ENCODE results near the gene SCG2. TPM values are rescaled to one million over a fixed set of nuclear protein-coding genes. Genes with fewer than 3 reads are reported as not detected.
A peak's percentile ranks its signal among the peaks of the same experiment; 100 is the strongest.

SCG2 gene
- total and polyA plus RNA-seq, 2 experiments from 2014 or later: 14.2 to 23.0 TPM

DNA sequence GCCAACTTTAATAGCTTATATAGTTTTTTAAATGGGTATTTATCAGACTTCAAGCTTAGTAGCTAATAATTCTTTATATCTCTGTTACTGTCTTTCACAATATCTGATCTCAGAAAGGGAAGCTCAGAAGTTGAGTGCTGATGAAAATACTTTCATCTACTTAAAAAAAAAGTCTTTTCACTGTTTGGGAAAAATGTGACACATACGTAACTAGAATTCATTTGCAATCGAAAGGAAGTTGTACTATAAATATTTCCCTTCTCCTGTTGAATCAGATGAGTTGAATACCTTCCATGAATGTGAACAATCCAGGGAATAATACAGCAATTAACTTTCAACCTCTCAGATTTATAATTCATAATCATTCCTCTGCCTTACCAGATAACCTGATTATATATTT, 811 bp upstream of the SCG2 start:
- TF ChIP-seq EZH2phosphoT487 (IDR thresholded peaks at IDR 0.05; ENCODE audit: low read depth, severe bottlenecking, unreplicated experiment) (no peak), EZH2 (IDR thresholded peaks at IDR 0.05; ENCODE audit: borderline replicate concordance) (no peak)
- TF ChIP-seq, protein P1, sequence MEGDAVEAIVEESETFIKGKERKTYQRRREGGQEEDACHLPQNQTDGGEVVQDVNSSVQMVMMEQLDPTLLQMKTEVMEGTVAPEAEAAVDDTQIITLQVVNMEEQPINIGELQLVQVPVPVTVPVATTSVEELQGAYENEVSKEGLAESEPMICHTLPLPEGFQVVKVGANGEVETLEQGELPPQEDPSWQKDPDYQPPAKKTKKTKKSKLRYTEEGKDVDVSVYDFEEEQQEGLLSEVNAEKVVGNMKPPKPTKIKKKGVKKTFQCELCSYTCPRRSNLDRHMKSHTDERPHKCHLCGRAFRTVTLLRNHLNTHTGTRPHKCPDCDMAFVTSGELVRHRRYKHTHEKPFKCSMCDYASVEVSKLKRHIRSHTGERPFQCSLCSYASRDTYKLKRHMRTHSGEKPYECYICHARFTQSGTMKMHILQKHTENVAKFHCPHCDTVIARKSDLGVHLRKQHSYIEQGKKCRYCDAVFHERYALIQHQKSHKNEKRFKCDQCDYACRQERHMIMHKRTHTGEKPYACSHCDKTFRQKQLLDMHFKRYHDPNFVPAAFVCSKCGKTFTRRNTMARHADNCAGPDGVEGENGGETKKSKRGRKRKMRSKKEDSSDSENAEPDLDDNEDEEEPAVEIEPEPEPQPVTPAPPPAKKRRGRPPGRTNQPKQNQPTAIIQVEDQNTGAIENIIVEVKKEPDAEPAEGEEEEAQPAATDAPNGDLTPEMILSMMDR (IDR thresholded peaks at IDR 0.05; ENCODE audit: poor library complexity): no peak
- Histone ChIP-seq H3K4me2 (no peak overlapping the region), H3K9me2 (replicated peaks; ENCODE audit: insufficient read depth) (no peaks in the 10 kb centered on the region), H2AFZ (no peak overlapping the region), H3K27me3 (no peaks in the 10 kb centered on the region), H3K79me2 (no peaks in the 10 kb centered on the region), H4K20me1 (ENCODE audit: insufficient read depth, poor library complexity, severe bottlenecking) (no peaks in the 10 kb centered on the region), H3K9me3 (ENCODE audit: low read depth) (no peaks in the 10 kb centered on the region), H3K4me1 (ENCODE audit: insufficient read depth) (no peaks in the 10 kb centered on the region), H3K36me3 (replicated peaks; ENCODE audit: insufficient read depth, low read depth) (no peaks in the 10 kb centered on the region), H3K27ac (no peak overlapping the region), H3K4me3 (no peak overlapping the region)
- no peak for DNase-seq (ENCODE audit: low spot score)
- WGBS (ENCODE audit: low lambda C conversion rate, missing lambda C conversion rate): 80% methylated on average over 2 of the region's 2 CpGs

DNA sequence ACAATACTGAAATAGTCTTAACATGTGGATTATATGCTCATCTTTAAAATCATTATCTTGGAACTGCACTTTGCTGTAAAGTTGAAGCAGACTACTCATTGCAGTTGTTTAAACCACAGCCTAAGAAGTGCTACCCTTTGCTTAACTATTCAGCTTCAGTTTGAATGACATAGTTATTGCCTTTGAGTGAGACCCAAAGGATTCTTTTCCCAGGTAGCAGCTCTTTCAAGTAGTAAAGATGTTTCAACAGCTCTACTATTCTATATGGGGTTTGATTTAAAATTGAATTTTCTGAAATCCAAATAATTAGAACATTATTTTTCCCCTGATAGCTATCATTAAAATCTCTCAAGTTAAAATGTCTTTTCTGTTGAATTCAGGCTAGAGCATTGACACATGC, 1.1 kb downstream of the SCG2 start:
- H2AFZ ChIP-seq: no peak overlapping the region
- no peaks in the 10 kb centered on the region for H3K9me2 ChIP-seq (replicated peaks; ENCODE audit: insufficient read depth)
- H3K79me2 ChIP-seq: no peaks in the 10 kb centered on the region
- no peak overlapping the region for H3K27ac ChIP-seq
- no peak overlapping the region for H3K4me2 ChIP-seq
- no peaks in the 10 kb centered on the region for H3K27me3 ChIP-seq
- H3K9me3 ChIP-seq (ENCODE audit: low read depth): no peaks in the 10 kb centered on the region
- H3K4me3 ChIP-seq: no peak overlapping the region
- no peaks in the 10 kb centered on the region for H4K20me1 ChIP-seq (ENCODE audit: insufficient read depth, poor library complexity, severe bottlenecking)
- H3K4me1 ChIP-seq (ENCODE audit: insufficient read depth): no peaks in the 10 kb centered on the region
- no peaks in the 10 kb centered on the region for H3K36me3 ChIP-seq (replicated peaks; ENCODE audit: insufficient read depth, low read depth)
- DNase-seq (ENCODE audit: low spot score): no peak
- TF ChIP-seq EZH2phosphoT487 (IDR thresholded peaks at IDR 0.05; ENCODE audit: low read depth, severe bottlenecking, unreplicated experiment) (no peak), EZH2 (IDR thresholded peaks at IDR 0.05; ENCODE audit: borderline replicate concordance) (no peak)
- TF ChIP-seq, protein P1 (IDR thresholded peaks at IDR 0.05; ENCODE audit: poor library complexity): no peak

DNA sequence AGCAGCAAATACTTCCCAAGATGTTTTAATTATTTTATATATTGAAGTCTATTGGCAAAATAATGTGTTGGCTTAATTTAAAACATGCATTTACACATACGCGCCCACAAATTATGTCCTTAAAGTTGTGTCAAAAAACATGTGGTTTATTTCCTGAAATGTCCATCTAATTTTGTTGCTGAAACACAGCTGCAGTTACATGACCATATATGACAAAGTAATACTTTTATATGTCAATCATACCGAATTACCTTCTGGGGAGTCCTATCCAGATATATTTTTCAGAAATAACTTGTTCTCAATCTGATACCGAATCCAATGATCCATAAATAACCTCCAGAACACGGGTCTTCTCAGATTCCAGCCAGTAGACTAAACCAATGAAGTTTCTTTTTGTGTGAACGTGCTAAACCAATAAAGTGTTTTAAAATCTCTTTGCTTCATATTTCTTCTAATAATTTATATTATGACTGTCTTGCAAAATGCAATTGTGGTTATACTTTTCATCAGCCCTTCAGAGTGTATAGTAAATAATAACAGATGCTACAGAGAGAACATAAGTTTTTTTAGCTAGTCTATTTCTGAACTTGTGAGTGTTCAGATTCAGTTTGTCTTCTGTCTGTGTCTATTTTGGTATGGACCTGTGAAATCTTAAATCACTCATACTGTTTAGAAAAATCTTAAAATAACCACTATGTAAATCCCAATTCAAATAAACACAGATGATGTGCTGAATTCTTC, 2.4 kb downstream of the SCG2 start:
- no peak for TF ChIP-seq EZH2phosphoT487 (IDR thresholded peaks at IDR 0.05; ENCODE audit: low read depth, severe bottlenecking, unreplicated experiment)
- no peak for TF ChIP-seq EZH2 (IDR thresholded peaks at IDR 0.05; ENCODE audit: borderline replicate concordance)
- TF ChIP-seq, protein P1 (IDR thresholded peaks at IDR 0.05; ENCODE audit: poor library complexity): no peak
- H3K9me3 ChIP-seq (ENCODE audit: low read depth): no peaks in the 10 kb centered on the region
- no peaks in the 10 kb centered on the region for H3K79me2 ChIP-seq
- H3K27me3 ChIP-seq: no peaks in the 10 kb centered on the region
- H3K27ac ChIP-seq: peak overlapping the region; percentile 12
- no peaks in the 10 kb centered on the region for H4K20me1 ChIP-seq (ENCODE audit: insufficient read depth, poor library complexity, severe bottlenecking)
- no peaks in the 10 kb centered on the region for H3K9me2 ChIP-seq (replicated peaks; ENCODE audit: insufficient read depth)
- no peaks in the 10 kb centered on the region for H3K4me1 ChIP-seq (ENCODE audit: insufficient read depth)
- no peak overlapping the region for H2AFZ ChIP-seq
- no peak overlapping the region for H3K4me2 ChIP-seq
- DNase-seq (ENCODE audit: low spot score): no peak
- H3K36me3 ChIP-seq (replicated peaks; ENCODE audit: insufficient read depth, low read depth): no peaks in the 10 kb centered on the region
- H3K4me3 ChIP-seq: no peak overlapping the region
- WGBS (ENCODE audit: low lambda C conversion rate, missing lambda C conversion rate): 79% methylated on average over 6 of the region's 6 CpGs

Data from hepatocyte (in vitro differentiated cells).